ENCODE data around the gene OR2B2. TPM values are rescaled to one million over a fixed set of nuclear protein-coding genes. Genes with fewer than 3 reads are reported as not detected.

OR2B2 gene
- total RNA-seq, 2 donors from 2014 or later, result not detected

- H3K27ac Mint-ChIP-seq, result peak overlapping the region in 1 of 2 donors; percentile 82
- H3K9me3 Mint-ChIP-seq, result no peaks in the 10 kb centered on the region
- ATAC-seq (no peak), DNase-seq (ENCODE audit: low spot score in 2 of 2) (no peak)
- H3K36me3 Mint-ChIP-seq, result no peaks in the 10 kb centered on the region
Observed at GRCh38 chr6:27879837-27880236, 32.4 kb downstream of the OR2B2 start.

GRCh38 chr6:27874016-27874415, 38.2 kb downstream of the OR2B2 start:
- Mint-ChIP-seq H3K9me3 (peaks cover 0 to 5% of the 10 kb centered on the region in 2 donors), H3K27ac (peak overlapping the region; percentile 99), H3K36me3 (peaks cover 4 to 19% of the 10 kb centered on the region in 2 donors)
- ATAC-seq (no peak), DNase-seq (ENCODE audit: low spot score in 2 of 2) (no peak)

- ATAC-seq, result peak; percentile 59 to 65
Observed at GRCh38 chr6:27873021-27873940, 38.9 kb downstream of the OR2B2 start.

DNA sequence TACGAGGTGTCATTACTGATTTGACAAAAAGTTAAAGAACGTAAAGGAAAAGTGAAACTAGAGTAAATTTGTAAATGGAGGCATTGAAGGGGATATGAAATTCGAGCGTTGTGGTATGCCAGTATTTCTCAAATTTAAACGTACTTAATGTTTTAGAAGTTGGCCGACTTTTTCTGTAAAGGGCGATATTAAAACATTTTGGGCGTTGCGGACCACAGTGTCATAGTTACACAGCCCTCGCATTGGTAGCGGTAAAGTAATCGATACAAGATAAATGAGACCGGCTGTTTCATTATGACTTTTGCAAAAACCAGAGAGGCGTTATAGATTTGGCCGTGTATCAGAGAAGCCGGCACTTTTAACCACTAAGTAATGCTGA, 39.6 kb downstream of the OR2B2 start:
- peak; percentile 68 to 71 for ATAC-seq
- Mint-ChIP-seq H3K36me3 (peaks cover 9 to 19% of the 10 kb centered on the region in 2 donors), H3K27ac (peak overlapping the region; percentile 99), H3K9me3 (peaks cover 0 to 5% of the 10 kb centered on the region in 2 donors)
- no peak for DNase-seq (ENCODE audit: low spot score in 2 of 2)

More at GRCh38 chr6:27873021-27873940, 38.9 kb downstream of the OR2B2 start:
- DNase-seq (ENCODE audit: low spot score in 2 of 2), result peak; percentile 79 to 86
- Mint-ChIP-seq H3K27ac (peak overlapping the region; percentile 99), H3K9me3 (peaks cover 0 to 5% of the 10 kb centered on the region in 2 donors), H3K36me3 (peaks cover 7 to 19% of the 10 kb centered on the region in 2 donors)

DNA sequence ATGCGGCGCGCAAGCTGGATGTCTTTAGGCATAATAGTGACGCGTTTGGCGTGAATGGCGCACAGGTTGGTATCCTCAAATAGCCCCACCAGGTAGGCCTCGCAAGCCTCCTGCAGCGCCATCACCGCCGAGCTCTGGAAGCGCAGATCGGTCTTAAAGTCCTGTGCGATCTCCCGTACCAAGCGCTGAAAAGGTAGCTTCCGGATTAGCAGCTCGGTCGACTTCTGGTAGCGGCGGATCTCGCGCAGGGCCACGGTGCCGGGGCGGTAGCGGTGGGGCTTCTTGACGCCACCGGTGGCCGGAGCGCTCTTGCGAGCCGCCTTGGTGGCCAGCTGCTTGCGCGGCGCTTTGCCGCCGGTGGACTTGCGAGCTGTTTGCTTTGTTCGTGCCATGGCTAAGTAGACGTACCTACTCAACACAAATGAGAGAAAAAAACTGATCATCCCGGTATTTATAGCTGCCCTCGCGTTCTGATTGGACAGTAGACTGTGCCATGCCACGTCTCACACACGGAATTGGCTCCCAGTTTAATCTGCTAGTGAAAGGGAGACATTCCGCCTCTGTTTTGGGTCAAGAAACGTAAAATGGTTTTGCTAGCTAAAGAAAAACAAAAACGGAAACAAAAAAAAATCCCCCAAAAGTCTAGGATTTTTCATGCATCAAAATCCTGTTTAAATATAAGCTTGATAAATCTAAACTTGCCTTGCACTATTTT, 40.1 kb downstream of the OR2B2 start:
- Mint-ChIP-seq H3K9me3 (peaks cover 0 to 5% of the 10 kb centered on the region in 2 donors), H3K27ac (peak overlapping the region; percentile 99), H3K36me3 (peaks cover 9 to 23% of the 10 kb centered on the region in 2 donors)
- peak; percentile 82 to 86 for DNase-seq (ENCODE audit: low spot score in 2 of 2)
- peak; percentile 58 to 71 for ATAC-seq

- DNase-seq (ENCODE audit: low spot score in 2 of 2) (no peak), ATAC-seq (no peak)
- Mint-ChIP-seq H3K27ac (peak overlapping the region; percentile 12 to 99), H3K9me3 (peaks cover 0 to 5% of the 10 kb centered on the region in 2 donors), H3K36me3 (peaks cover 9 to 33% of the 10 kb centered on the region in 2 donors)
Observed at GRCh38 chr6:27870291-27870870, 41.8 kb downstream of the OR2B2 start.

DNA sequence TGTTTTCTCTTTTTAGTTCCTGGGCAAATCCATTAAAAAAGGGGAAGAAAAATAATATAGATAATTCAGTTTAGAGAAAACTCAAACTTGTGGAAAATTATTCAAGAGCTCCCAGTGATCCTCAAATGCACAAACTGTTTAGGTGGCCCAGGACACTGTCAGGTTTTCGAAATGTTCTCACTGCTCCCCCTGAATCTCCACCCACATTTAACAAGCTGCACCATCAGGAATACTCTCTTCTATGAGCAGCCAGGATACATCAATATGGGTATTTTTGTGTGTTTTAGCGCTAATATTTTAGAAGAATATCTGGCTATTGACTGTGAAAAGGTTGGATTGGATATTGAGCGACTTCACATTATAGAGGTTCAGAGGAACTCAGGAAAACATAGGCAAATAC, 43.9 kb downstream of the OR2B2 start:
- Mint-ChIP-seq H3K27ac (peak overlapping the region; percentile 37 to 100), H3K36me3 (peaks cover 18 to 31% of the 10 kb centered on the region in 2 donors), H3K9me3 (peaks cover 0 to 4% of the 10 kb centered on the region in 2 donors)
- ATAC-seq (no peak), DNase-seq (ENCODE audit: low spot score in 2 of 2) (no peak)

- DNase-seq (ENCODE audit: low spot score in 2 of 2), result no peak
- H3K36me3 Mint-ChIP-seq, result peaks cover 18 to 31% of the 10 kb centered on the region in 2 donors
- no peak for ATAC-seq
- H3K27ac Mint-ChIP-seq, result peak overlapping the region; percentile 100
- H3K9me3 Mint-ChIP-seq, result peaks cover 0 to 4% of the 10 kb centered on the region in 2 donors
Observed at GRCh38 chr6:27867945-27868300, 44.3 kb downstream of the OR2B2 start.

DNA sequence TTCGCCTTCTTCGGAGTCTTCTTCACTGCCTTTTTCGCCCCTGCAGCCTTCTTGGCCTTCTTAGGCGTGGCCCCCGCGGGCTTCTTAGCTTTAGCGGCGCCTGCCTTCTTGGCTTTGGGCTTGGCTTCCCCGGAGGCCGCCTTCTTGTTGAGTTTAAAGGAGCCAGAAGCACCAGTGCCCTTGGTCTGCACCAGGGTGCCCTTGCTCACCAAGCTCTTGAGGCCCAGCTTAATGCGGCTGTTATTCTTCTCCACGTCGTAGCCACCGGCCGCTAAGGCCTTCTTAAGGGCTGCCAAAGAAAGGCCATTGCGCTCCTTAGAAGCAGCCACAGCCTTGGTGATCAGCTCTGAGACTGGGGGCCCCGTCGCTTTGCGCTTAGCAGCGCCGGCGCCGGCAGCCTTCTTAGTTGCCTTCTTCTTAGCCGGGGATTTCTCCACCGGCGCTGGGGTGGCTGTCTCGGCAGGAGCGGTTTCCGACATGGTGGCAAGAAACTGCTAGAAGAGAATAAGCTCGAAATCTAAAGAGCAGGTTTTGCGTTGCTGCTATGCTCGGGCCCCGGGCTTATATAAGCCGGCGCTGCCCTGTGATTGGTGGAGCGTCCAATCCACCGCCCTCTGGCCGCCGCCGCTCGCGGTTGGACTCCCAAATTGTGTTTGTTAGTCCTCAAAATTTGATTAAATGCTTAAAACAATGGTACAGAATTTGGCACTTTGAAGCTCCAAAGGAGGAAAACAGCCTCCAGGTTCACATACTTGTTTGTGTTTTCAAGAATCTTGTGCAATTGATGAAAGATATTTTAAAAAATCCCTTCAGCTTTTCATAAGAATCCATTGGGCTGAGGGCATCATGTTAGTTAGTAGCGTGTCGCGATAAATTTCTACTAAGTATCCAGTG, 44.9 kb downstream of the OR2B2 start:
- H3K9me3 Mint-ChIP-seq, result peaks cover 0 to 4% of the 10 kb centered on the region in 2 donors
- H3K27ac Mint-ChIP-seq, result peak overlapping the region; percentile 100
- peaks cover 18 to 29% of the 10 kb centered on the region in 2 donors for H3K36me3 Mint-ChIP-seq
- DNase-seq (ENCODE audit: low spot score in 2 of 2), result peak; percentile 88 to 91
- ATAC-seq, result peak; percentile 46

- ATAC-seq (peak; percentile 25 to 46), DNase-seq (ENCODE audit: low spot score in 2 of 2) (peak; percentile 71 to 72)
- peaks cover 0 to 4% of the 10 kb centered on the region in 2 donors for H3K9me3 Mint-ChIP-seq
- peaks cover 18 to 21% of the 10 kb centered on the region in 2 donors for H3K36me3 Mint-ChIP-seq
- peak overlapping the region; percentile 100 for H3K27ac Mint-ChIP-seq
Observed at GRCh38 chr6:27866357-27867050, 45.7 kb downstream of the OR2B2 start.

DNA sequence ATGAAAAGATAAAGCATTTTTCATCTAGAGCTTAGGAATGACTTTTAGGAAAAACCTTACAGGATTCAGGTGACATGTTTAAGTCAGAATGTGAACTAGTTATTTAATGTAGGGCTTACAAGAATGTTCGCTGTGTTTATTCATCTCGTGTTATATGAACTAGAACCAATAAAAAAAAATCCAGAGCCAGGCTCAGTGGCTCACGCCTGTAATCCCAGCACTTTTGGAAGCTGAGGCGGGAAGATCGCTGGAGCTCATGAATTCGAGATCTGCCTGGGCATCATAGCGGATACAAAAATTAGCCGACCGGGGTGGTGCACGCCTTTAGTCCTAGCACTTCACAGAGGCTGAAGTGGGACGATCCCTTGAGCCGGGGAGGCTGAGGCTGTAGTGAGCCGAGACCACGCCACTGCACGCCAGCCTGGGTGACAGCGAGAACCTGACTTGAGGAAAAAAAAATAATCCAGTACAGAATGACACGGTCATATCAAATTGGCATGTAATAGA, 46.3 kb downstream of the OR2B2 start:
- DNase-seq (ENCODE audit: low spot score in 2 of 2) (peak; percentile 68 to 71), ATAC-seq (peak; percentile 44 to 52)
- Mint-ChIP-seq H3K9me3 (peaks cover 0 to 4% of the 10 kb centered on the region in 2 donors), H3K36me3 (peaks cover 18% of the 10 kb centered on the region in 2 donors), H3K27ac (peak overlapping the region; percentile 100)

DNA sequence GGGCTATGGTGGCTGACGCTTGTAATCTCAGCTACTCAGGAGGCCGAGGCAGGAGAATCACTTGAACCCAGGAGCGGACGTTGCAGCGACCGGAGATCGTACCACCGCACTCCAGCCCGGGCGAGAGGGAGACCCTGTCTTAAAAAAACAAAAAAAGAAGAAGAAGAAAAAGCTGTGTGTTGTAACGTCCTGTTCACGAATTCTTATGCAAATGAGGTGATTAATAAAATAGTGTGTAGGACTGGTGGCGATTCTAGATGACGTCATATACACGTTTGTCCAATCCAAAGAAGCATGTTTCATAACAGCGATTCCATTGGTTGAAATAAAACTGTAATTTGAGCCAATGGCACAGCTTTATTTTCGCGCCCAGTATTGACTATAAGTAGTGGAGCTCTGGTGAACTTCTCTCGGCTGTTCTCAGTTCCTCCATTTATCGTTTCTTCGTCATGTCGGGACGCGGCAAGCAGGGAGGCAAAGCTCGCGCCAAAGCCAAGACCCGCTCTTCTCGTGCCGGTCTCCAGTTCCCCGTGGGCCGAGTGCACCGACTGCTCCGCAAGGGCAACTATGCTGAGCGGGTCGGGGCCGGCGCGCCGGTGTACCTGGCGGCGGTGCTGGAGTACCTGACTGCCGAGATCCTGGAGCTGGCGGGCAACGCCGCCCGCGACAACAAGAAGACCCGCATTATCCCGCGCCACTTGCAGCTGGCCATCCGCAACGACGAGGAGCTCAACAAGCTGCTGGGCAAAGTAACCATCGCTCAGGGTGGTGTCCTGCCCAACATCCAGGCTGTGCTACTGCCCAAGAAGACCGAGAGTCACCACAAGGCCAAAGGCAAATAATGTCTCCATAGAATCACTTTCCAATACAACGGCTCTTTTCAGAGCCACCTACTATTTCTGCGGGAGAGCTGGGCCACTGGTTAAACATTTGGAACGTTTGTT, 47.0 kb downstream of the OR2B2 start:
- Mint-ChIP-seq H3K36me3 (peaks cover 15 to 18% of the 10 kb centered on the region in 2 donors), H3K27ac (peak overlapping the region; percentile 100), H3K9me3 (peaks cover 0 to 4% of the 10 kb centered on the region in 2 donors)
- peak; percentile 81 to 84 for DNase-seq (ENCODE audit: low spot score in 2 of 2)
- peak; percentile 59 to 66 for ATAC-seq

- peak in 1 of 2 donors; percentile 19 for ATAC-seq
- Mint-ChIP-seq H3K9me3 (peaks cover 0 to 4% of the 10 kb centered on the region in 2 donors), H3K27ac (peak overlapping the region; percentile 100), H3K36me3 (peaks cover 15 to 18% of the 10 kb centered on the region in 2 donors)
- DNase-seq (ENCODE audit: low spot score in 2 of 2), result peak in 1 of 2 donors; percentile 74
Observed at GRCh38 chr6:27863962-27864905, 48.0 kb downstream of the OR2B2 start.
